HG02981 (cell line): Measurements from ENCODE around the gene MT1A.

Experiments used
- ATAC-seq: cut with Tn5 transposase; IDR thresholded peaks from one replicate; pipeline ENCODE4 v1.9.1; 2021; ENCODE audit warnings: mild to moderate bottlenecking, moderate library complexity; ENCODE audit not compliant: unreplicated experiment

The MT1A gene

DNA sequence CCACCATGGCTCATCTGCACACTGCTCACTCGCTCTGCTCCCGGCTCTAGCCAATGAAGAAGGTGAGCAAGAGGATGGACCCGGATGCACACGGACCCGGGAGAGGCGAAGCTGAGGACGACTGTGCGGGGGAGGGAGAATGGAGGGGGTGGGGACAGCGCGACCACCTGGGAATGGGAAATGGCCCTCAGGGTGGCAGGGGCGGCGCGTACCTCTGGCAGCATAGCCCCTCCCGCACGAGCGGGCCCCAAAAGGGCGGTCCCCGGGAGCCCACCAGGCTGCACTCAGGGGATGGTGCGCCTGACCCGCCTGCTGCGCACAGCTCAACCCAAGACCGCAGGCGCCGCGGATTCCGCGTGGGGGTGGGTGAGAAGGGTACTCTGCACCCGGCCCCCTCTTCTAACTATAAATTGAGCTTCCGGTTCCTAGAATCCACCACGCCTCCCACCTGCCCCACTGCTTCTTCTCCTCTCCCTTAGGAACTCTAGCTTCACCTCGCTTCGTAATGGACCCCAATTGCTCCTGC is 37.3 kb downstream of the MT1A start:
- ATAC-seq = no peak

DNA sequence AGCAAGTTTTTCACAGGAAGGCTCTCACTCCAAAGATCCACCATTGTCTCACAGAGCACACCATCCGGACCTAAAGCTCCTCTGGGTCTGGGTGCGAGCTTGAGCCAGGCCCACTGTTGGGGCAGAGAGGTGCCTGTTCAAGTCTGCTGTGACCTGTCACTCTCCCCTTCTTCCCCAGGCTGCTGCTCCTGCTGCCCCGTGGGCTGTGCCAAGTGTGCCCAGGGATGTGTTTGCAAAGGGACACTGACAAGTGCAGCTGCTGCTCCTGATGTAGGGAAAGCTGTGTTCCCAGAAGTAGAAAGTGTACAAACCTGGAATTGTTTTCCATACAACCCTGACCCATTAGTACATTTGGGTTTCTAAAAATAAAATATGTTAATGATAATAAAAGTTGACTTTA is 39.0 kb downstream of the MT1A start:
- ATAC-seq = no peak

DNA sequence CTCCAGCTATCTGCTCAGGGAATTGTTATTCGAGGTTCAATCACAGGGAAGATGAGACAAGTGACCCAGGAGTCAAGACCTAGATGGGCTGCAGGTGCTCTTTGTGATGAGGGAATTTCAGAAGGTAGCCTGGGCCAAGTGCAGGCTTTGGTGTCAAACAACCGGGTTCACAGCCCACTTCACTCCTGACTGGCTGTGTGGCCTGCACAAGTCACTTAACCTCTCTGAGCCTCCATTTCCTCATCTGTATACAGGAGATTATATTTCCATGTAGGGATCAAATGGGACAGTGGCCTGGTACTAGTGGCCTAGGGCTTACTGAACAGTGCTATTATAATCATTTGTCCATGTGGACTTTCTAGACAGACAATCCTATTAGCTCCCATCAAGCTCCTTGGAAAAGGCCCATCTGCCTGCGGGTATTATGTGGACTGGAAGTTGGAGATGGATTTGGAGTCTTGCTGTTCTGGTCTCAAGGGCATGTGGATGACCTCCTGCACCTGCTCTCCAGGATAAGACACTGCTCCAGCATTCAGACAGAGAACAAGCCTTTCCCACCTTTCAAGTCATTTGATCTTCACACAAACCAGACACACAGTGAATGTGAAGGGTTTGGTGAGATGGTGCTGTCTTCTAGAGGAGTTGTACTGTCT is 40.7 kb downstream of the MT1A start:
- no peak for ATAC-seq

DNA sequence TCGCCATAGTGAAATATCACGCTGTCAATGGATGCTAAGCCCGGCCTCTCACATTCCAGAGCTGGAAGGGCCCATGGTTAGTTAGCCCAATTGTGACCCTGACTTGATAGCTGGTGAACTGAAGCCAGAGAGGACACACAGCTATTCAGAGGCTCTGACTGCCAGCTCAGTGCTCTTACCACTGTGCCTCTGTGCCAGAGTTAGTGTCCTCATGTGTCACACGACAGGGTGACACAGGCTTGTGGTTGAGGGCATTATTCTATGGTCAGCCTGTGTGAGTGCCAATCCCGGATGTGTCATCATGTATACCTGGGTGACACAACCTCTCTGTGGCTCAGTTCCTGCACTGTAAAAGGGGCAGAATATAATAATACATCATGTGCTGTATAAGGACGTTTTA is 41.4 kb downstream of the MT1A start:
- no peak for ATAC-seq

DNA sequence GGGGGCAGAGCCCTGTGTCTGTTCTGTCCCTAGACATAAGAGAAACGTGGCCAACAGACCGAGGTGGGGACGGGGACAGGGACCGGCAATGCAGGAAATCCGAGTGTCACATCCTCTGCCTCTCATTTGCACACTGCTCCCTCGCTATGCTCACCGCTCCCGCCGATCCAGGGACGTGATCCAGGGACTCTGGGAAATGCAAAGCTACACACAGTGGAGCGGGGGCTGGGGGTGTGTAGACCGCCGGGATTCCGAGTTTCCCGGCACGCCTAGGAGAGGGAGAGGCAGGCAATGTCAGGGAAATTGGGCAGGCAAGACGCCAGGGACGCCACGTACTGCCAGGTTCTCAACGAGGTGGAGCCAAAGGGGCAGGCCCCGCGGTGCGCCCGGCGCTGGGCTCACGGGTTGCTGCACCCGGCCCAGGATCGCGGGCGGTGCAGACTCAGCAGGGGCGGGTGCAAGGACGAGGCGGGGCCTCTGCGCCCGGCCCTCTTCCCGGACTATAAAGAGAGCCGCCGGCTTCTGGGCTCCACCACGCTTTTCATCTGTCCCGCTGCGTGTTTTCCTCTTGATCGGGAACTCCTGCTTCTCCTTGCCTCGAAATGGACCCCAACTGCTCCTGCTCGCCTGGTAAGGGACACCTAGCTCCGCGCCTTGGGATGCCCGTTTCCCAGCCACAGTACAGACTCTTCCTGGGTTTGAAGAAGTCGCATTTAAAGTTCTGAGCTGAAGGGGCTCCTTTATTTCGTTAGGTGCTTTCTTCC is 43.7 kb downstream of the MT1A start, which contains the start of gene MT1X:
Gene MT1X, plus strand, starts transcription at position 532 of the 764 bp plus-strand sequence. Its CDS starts 71 bp downstream, at position 603.
- peak; percentile 99 for ATAC-seq

DNA sequence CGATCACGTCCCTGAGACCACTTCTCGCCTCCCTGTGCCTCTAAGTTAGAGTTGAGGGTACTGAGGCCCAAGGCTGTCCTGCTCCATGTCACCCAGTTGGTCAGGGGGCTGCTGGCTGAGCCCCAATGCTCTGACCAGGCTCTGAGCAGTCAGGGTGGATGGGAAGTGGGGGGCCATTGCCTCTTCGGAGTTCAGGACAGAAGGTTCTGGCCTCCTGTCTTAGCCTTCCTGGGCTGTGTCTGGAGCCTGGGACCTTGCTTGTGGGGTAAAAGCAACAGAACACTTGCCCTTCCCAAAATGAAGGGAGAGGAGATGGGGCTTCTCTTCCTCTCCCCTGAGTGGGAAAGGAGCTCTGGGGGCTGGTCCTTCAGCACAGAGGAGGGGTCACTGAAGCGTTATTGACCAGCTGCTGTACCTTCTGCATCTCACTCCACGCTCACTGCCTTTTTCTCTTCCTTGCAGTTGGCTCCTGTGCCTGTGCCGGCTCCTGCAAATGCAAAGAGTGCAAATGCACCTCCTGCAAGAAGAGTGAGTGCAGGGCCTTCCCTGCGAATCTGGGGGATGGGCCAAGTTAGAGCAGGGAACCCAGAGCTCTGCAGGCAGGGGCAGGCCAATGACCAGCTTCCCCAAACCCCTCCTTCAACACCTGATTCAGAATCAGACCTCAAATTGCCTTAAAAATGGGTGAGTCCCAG is 44.4 kb downstream of the MT1A start:
- peak; percentile 3 for ATAC-seq

DNA sequence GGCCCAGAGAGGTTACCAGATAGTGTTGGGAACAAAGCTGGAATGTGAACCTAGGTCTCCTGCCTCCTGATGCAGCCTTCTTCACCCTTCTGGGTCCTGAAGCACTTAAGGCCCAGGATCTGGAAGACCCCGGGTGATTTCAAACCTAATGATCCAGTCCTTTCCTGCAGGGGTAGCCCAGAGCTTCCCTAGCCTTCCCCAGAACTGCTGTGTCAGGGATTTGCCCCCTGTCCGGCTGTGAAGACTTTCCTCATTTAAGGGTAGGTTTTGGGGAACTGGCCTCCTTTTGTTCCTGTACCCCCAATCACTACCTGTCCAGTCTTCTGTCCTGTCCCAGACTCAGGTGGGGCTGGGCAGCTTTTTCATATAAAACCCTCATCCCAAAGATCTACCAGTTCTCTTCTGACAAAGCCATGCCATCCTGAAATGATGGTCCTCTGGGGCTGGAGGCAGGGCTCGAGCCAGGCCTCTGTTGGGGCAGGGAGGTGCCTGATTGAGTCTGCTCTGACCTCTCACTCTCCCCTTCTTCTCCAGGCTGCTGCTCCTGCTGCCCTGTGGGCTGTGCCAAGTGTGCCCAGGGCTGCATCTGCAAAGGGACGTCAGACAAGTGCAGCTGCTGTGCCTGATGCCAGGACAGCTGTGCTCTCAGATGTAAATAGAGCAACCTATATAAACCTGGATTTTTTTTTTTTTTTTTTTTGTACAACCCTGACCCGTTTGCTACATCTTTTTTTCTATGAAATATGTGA is 45.1 kb downstream of the MT1A start:
- no peak for ATAC-seq

DNA sequence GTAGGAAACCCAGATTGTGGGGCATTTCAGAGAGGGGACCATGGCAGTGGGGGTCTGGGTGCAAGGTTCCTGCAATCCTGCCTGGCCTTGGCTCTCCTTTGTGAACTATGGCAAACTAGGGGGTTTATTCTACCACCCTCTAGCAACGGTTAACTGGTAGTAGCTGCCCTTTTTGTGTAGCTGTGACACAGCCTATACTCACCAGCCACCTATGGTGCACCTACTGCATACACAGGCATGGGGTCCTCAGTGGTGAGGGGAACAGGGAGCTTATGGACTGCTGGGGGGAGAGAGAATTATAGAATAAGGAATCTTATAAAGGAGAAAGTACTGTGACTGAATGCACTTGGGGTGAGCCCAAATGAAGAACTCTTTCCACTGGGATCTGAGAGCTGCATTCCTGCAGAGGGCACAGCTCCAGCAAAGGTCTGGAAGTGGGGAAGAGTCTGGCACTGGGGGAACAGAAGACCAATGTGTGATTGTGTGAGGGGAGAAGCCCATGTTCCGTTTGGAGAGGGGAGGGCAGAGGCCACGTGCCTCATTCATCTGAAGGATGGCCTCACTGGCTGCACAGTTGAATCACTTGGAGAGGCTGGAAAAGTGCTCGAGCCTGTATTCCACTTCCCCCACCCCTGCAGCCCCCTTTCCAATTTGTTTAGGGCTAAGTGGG is 45.9 kb downstream of the MT1A start:
- no peak for ATAC-seq

DNA sequence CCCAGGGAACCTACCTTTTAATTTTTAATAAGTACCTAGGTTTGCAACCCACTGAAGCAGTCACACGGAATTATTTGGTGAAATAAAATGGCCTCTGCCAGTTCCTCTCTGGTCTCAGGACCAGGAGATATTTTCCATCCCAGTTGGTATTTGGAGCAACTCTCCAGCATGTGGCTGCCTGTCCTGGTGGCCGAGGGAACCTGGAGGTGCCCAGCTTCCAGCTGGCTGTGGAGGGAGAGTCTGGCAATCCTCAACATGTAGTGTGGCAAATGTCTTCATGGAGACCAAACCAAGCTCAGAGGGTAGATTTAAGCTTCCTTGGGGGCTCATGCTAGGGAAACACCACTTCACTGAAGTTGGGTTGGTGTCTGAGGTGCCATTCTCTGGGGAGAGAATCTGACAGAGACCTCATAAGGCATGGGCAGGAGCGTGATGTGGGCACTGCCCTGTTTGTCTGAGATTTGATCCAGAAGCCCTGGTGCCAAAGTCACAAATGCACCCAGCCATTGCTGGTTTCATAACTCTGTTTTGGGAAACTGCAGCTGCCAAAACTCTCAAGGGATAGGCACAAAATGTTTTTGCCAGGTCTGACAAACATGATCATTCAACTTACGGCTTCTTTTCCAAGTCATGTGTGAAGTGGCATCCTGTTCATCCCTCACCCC is 46.6 kb downstream of the MT1A start:
- no peak for ATAC-seq

DNA sequence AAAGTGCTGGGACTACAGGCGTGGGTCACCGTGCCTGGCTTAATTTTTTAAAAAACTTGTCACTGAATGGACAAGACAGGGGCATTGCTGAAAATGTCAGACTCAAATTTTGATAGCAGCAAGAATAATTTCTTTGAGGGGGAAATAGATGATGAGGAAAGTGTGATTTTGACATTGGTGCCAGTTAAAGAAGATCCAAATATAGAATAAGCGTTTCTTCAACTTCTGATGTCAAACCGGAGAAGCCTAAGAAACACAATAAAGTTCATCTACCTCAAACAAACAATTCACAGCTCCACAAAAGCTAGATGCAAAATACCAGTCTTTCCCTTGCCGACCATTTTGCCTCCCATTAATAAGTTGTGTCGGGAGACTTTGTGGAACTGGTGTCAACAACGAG is 48.3 kb downstream of the MT1A start:
- ATAC-seq = no peak

DNA sequence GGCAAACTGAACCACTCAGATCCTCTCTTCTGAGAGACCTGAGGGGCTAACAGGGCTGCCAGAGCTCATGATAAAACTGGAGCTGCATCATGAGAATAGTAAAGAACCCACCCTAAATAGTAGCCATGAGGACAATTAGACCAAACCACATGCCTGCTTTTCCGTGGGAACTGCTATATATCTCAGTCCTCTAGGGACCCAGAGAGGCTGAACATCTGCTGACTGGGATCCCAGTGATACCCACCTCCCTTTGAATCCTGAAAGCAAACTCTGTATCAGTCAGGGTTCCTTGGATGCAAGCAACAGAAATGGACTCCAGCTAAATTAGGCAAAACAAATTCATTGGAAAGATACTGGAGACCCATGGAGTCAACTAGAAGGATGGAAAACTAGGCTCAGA is 50.3 kb downstream of the MT1A start:
- no peak for ATAC-seq

DNA sequence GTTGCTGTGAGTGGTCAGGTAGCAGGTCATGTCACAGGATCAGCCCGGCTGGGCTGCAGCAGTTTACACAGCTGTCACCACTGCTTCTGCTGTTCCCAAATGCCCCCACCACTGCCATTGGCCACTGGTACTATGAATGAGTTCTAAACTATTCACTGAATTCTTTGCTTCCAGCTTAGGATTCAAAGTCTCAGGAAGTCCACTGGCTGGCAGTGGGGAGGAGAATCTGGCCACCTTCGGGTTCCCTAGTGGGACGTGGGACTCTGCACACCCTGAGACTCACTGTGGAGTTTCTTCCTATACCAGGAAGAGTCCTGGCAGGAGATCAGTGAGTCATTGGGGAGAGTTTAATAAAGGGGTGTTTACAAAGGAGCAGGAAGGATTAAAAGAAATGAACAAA is 50.7 kb downstream of the MT1A start:
- no peak for ATAC-seq
